ENCODE data around the gene ORAI1. TPM values are rescaled to one million over a fixed set of nuclear protein-coding genes. Genes with fewer than 3 reads are reported as not detected.
"Not testable (repeated sequence)": the region's sequence is repeated elsewhere in the genome, so short reads cannot be mapped to it uniquely, and the experiment has no call there.

ORAI1 gene
- 16.7 and 27.7 TPM in 2 replicates for total RNA-seq
- 13.9 TPM for polyA plus RNA-seq (2012)

DNA sequence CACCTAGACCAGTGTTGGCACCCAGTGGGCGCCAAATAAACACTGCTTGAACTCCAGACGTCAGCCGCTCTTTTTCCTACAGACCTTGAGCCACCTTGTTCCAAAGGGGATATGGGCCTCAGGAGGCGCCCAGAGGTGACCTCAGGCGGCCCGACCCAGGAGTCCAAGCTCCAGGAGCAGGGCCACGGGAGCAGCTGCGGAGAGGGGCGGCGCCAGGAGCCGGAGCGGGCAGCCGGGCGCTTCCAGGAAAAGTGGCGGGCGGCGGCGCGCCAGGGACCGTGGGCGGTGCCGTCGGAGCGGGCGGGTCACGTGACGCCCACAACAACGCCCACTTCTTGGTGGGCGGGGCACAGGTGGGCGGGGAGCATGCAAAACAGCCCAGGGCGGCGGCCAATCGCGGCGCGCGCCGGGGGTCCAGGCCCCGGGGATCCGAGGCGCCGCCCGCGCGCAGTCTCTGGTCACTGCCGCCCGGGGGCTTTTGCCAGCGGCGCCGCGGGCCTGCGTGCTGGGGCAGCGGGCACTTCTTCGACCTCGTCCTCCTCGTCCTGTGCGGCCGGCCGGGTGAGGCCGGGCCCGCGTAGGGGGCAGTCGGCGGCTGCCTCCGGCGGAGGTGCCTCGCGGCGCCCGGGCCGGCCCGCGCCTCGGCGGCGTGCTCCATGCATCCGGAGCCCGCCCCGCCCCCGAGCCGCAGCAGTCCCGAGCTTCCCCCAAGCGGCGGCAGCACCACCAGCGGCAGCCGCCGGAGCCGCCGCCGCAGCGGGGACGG, at the start of gene ORAI1:
Gene ORAI1, plus strand, starts transcription at position 444 of the 766 bp plus-strand sequence.
- DNase-seq (ENCODE audit: low read depth): peak; percentile 96

DNA sequence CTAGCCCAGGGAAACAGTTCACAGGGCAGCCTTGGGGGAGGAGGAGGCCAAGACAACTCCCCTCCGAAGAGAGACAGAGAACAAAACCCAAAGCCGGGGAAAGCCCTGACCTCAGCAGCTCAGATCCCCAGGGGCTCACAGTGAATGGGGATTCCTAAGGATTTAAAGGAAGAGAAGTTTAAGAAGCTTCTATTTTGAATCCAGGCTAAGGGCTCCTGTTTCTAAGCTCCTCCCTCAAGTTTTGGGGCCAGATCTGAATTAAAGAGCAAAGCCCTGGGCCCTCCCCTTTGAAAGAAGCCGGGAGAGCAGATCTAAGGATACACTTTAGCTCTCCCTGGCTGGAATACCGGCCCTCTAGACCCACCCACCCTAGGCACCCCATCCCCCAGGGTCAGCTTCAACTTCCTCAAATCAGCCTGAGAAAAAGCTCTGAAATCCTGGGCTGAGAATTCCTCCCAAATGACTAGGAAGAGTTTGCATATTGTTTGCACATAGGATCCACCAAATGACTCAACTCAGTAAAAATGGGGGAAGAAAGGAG, 49.4 kb upstream of the ORAI1 start:
- peak; percentile 31 for DNase-seq (ENCODE audit: low read depth)

DNA sequence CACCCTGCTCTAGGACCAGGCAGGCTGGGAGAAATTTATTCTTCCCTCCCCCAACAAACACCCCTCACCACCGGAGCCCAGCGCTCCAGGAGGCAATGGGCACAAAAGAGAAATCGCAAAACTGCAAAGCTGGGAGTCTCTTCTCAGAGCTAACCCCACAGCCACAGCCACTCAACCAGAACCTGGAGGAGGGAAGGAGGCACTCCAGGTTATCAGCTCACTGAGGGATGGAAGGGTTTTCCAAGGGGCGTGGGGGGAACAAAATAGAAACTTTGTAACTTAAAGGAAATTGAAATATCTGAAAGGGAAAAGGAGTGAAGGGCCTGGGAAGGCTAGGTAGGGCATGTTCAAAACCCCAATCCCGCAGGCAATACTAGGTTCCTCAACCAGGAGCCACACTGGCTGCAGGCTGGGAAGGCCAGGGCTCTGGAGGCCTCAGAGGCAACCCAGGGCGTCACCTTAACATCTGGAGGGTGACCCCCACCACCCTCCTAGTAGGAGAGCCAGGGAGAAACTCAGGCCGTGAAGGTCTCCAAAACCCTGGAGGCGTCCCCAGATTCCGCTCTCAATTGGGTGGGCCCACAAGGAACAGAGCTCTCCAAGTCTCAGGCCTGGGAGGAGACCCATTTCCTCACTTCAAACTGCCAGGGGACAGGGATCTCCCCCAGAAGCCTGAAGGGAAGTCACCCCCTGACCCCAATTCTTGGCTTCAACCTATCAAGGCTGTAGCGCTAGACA, 48.7 kb upstream of the ORAI1 start:
- DNase-seq (ENCODE audit: low read depth): no peak

DNA sequence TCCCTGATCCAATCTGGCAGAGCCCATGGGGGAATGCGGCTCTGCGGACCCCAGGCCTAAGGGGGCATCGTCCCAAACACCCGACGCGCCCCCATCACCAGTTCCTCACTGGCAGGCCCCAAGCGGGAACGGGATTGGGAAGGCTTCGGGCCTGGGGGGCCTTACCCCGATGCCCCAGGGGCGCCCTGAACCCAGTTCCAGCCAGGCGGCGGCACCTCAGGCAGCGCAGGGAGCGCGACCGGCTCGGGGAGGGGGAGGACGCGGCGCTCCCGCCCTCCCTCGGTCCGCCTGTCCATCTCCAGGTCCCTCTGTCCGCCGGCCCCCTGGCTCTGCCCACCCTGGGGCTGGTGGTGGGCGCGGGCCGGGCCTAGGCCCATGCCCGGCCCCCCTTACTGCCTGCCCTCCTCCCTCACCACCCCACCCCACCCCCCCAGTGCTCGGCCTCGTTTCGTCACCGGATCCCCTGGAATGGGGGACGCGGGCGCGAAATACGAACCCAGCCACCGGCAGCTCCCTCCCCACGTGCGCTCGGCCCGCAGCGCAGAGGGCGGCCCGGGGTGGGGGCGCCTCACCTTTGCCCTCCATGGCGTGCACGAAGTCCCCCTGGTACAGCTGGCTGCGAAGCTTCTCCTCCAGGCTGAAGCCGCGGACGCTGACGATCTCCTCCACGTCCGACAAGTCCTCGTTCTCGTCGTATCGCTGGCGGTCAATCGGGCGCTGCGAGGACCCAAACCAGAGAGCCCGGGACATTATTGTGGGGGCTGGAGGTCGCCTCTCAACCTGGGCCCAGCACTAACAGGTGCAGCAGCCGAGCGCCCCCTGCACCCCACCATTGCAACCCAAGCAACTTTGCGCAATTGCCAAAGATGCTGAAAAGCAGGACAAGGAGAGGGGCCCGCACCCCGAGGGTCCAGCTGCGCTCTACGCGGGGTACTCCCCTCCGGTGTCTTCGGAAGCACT, 47.8 kb upstream of the ORAI1 start:
- DNase-seq (ENCODE audit: low read depth): no peak

DNA sequence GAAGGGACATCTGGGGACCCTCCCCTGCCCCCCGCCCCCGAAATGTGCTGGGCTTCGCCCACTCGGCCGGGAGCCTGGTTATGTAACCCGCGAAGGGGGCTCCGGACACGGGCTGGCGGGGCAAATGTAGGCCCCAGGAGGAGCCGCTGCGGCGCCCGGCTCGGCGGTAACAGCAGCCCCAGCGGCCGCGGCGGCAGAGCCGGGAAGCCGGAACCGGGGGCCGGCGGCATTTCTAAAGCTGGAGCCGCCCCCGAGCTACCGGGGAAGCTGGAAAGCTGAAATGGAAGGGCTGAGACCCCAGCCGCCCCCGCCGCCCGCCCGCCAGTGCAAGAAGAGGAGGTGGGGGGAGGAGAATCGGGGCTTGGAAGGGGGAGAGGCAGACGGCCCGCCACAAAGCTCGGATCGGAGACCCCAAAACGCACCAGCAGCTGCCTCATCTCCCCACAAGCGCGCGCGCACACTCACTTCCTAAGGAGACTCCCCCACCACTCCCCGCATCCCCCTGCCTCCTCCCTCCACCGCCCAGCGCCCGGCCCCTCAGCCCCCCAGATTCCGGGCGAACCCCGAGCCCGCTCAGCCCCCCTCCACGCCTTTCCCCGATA, 47.0 kb upstream of the ORAI1 start:
- DNase-seq (ENCODE audit: low read depth): peak; percentile 47

DNA sequence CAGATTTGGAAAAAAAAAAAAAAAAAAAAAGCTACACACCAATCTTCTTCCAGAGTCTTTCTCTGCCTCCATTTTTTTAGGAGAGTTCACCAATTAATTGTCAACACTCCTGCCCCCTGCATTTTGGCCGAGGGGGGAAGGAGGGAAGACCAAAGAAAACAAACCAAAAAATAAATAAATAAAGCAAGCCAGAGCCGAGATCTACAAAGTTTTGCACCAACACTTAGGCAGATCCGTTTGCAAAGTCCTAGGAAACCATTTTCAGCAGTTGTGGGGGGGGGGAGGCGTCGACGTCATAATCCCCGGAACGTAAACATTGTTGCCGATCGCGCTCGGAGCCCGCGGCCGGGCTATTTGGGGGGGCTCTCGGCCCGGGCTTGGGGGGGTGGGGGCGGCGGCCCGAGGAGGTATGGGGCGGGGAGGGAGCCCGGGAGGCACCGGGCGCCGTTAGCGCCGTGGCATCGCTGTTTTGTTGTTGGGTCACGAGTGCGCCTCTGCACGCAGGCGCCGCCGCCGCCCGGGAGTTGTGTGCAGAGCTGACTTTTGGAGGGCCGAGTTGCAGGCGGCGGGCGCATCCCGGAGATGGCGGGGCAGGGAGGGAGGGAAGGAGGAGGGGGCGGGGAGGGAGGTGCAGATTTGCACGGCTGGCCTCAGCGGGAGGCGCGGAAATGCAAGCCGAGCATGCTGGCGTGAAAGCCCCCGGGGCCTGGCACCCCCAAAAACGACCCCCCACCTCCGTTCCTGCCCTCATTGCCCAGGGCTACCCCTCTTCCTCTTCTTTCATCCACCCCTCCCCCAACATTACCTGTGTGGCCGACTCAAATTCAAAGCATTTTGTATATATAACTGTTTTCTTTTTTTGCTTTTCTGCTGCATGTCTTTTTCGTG, 46.1 kb upstream of the ORAI1 start:
- peak; percentile 75 for DNase-seq (ENCODE audit: low read depth)

DNA sequence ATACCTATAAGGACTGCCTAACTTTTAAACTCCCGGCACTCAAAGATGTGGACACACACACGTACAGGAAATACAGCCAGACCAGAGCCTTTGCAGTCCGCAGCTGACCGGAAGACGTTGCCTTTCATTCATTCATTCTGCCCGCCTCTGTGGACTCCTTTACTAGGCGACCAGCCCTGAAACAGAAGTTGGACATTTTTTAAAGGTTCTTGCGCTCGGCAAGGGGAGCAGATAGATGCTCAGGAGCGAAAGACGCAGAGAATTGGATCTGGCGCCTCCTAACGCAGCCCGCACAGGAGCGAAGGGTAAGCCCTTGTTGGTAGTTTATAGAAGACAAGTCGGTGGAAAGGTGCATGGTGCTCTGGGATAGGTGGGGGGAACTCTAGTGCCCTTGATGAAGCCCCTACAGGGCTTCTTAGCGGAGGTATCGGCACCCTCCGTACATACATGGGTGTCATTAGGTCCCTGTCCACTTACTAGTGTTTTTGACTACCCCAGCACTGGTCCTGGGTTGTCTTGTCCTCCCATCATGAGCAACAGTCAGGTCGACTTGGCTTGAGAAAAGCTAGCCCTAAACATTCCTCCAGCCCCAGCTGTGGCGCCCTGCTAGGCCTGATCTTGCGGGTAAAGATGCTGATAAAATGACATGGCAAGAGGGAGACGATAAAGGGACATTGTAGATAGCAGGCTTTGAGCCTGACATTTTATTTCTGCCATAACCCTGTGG, 45.2 kb upstream of the ORAI1 start, which contains the start of gene KDM2B:
Gene KDM2B, minus strand, starts transcription at position 65 of the 727 bp plus-strand sequence. CDS start 112 bp downstream, outside the sequence.
- DNase-seq (ENCODE audit: low read depth): peak; percentile 25

DNA sequence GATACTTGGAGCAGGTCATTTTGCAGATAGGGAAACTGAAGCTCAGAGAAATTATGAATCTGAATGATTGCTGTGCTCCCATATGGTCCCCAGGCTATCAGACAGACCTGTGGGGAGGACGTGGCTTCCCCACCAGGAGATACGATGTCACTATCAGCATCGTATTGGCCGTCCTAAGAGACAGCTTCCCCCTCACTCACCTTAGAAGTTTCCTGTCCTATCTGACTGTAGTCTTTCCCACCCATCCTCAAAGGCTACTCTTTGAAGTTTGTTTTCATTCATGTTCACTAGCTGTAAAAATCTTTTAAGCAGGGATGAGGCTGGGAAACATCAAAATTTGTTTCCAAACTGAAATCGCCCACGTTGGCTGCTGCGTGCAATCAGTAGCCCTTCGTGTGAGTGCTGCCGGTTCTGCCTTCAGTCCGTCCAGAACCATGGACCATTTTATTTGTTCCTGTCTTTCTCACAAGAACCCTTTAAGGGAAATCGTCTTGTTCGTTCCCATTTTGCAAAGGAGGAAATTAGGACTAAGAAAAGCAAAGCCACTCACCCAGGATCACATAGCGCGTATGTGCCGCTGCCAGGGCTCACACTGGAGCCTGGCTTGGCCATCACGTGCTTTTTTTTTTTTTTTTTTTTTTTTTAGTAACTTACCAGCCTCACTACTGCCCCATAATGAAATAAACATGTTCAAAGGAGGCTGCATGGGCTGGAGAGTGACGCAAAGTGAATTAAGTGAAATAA, 44.5 kb upstream of the ORAI1 start:
- peak; percentile 36 for DNase-seq (ENCODE audit: low read depth)

DNA sequence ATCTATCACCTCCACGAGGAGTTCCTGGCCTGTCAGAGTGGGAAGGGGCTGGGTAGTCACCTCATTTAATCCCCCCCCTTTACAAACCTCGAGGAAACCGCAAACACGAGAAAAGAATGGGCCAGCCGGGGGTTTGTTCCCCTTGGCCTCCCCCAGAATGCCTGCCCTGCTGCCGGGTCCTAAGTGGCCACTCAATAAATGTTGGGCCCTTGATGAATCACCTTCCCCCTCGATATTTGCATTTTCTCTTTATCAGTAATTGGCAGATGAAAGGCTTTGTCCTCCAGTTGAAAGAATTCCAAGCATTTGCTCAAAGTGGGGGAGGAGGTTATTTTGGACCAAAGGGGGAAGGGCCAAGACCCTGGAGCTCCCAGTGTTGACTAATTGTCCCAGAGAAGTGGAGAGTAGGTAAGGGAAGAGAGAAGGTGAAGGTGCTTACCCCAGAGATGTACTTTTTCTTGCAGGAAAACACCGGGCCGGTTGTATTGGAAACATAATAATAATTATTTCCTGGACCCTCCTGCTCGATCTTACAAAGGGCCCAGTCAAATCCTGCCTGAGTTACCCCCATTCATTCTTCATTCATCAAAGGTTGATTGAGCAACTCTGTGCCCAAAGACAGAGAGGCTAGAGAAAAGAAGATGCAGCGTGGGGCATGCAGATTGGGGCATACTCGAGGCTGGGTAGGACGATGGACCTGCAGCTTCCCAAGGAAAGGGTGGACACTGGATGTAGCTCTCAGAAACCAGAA, 43.6 kb upstream of the ORAI1 start:
- no peak for DNase-seq (ENCODE audit: low read depth)

DNA sequence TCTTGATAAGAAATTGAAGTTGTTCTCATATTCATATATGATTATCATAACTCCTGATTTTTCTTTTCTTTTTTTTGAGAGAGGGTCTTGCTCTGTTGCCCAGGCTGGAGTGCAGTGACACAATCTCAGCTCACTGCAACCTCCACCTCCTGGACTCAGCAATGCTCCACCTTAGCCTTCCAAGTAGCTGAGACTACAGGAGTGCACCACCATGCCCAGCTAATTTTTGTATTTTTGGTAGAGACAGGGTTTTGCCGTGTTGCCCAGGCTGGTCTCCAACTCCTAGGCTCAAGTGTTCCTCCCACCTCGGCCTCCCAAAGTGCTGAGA, 43.0 kb upstream of the ORAI1 start:
- not testable (repeated sequence) for DNase-seq (ENCODE audit: low read depth)

DNA sequence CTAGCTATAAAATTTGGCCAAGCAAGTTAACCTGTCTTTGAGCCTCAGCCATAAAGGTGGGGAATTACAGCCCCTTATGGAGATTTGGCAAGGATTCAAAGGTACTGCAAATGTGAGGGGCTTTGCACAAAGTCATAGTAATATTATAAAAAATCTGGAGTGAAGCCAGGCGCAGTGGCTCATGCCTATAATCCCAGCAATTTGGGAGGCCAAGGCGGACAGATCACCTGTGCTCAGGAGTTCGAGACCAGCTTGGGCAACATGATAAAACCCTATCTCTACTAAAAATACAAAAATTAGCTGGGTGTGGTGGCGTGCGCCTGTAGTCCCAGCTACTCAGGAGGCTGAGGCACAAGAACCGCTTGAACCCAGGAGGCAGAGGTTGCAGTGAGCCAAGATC, 41.4 kb upstream of the ORAI1 start:
- not testable (repeated sequence) for DNase-seq (ENCODE audit: low read depth)

DNA sequence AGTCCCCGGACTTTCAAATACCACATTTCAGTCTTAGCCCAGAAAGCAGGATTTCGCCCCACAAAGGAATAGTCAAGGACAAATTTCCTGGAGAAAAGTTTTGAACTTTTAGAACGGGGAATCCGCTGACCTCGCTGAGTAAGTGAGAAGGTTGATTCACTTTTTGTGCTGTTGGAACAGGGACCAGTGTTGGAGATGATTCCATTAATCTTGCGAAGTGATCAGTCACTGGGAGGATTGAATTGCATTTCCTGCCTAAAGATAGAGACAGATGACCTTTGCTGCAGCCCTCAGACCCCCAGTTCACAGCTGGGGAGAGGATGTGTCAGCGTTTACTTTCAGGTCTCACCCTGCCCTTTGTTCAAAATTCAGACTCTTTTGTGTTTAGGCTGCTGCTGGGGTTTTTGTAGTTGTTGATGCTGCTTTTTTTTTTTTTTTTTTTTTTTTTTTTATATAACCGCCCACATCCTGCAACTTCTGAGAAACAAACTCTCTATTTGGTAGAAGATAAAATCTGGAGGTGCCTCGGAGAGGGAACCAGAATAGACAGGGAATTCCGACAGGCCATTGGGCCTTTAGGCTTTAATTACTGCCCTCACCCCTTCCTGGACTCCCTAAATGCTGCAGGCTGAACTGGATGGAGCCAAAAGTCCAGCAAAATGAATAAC, 35.7 kb upstream of the ORAI1 start:
- peak; percentile 65 for DNase-seq (ENCODE audit: low read depth)

DNA sequence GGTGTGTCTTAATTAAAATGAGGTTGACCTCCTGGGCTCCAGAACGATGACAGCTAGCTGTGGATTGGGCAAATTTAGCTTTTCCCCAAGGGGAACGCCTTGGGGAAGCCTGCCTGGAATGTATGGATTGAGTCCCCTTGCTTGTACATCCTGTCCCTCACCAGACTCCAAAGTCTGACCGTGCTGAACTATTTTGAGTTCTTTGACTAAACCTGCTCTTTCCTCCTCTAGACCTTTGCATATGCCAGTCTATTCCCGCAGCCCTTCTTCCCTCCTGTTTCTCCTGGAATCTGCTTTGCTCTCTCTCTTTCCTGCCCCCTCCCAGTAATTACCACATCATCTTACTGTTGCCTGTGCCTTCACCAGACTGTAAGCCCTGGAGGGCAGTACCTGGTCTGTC, 34.0 kb upstream of the ORAI1 start:
- no peak for DNase-seq (ENCODE audit: low read depth)

DNA sequence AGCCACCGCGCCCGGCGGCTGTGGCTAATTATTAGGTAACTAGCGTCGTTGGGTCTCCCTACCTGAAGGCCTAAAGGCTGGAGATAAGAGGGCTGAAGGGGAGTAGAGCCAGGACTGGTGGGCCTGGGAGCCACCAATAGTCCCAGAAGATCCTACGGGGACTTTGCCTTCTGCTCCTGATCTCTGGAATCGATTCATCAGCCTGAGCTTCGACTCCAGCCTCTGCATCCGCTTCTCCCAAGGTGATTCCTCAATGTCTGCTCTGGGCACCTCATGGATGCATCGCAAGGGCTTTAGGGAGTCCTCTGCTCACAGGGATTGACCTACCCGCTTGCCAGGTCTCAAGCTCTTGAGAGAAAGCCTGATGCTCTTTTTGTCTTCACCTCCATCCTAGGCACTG, 30.8 kb upstream of the ORAI1 start:
- DNase-seq (ENCODE audit: low read depth): no peak

DNA sequence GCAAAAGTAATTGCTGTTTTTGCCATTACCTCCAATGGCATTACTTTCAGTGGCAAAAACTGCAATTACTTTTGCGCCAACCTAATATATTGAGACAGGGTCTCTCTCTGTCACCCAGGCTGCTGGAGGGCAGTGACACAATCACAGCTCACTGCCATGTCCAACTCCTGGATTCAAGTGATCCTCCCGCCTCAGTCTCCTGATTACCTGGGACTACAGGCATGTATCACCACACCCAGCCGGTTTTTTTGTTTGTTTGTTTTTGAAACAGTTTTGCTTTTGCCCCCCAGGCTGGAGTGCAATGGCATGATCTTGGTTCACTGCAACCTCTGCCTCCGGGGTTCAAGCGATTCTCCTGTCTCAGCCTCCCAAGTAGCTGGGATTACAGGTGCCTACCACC, 29.8 kb upstream of the ORAI1 start:
- DNase-seq (ENCODE audit: low read depth): no peak

DNA sequence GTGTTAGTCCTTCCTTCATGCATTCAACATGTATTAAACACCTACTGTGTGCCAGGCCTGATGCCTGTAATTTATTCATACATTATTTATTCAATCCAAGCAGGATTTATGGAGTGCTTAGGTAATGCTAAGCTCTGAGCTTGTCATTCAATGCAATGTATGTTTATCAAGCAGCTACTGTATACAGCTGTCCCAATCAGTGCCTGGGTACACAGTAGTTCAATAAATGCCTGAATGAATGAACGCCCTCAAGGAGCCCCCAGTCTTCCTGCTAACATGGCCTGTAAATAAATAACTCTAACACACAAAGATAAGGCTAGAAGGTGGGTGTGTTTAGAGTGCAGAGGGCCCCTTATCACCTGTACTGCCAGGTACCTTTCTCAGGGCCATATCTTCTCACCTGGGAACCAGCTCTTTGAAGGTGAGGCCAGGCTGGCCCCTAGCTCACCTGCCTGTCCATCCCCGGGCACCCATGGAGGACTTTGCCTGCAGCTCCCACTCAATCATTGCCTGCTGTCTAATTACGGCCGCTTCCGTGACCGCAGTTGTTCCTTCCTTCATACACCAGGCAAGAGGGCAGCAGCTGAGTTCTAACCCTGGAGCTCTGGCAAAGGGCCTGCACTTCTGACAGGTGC, 25.5 kb upstream of the ORAI1 start:
- DNase-seq (ENCODE audit: low read depth): peak; percentile 81

DNA sequence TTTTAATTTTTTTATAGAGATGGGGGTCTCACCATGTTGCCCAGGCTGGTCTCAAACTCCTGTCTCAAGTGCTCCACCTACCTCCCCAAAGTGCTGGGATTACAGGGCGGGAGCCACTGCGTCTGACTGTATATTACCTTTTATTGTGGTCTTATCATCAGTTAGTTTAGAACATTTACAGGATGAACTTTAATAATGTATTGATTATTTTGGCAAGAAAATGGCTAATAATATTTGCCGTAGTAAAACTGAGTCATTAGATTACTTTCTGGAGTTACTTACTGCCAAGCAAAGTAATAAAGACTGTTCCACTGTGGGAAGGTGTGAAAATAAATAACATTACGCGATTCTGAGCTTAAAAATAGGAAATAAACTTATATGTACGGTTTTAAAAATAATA, 23.6 kb upstream of the ORAI1 start:
- DNase-seq (ENCODE audit: low read depth): no peak
